NCI-H345 (cell line): ENCODE results near the gene AMOTL2.

ENCODE experiments used
- DNase-seq: peaks from one replicate; lab custom pipeline; 2025; lab: John Stamatoyannopoulos, UW

Gene AMOTL2

DNA sequence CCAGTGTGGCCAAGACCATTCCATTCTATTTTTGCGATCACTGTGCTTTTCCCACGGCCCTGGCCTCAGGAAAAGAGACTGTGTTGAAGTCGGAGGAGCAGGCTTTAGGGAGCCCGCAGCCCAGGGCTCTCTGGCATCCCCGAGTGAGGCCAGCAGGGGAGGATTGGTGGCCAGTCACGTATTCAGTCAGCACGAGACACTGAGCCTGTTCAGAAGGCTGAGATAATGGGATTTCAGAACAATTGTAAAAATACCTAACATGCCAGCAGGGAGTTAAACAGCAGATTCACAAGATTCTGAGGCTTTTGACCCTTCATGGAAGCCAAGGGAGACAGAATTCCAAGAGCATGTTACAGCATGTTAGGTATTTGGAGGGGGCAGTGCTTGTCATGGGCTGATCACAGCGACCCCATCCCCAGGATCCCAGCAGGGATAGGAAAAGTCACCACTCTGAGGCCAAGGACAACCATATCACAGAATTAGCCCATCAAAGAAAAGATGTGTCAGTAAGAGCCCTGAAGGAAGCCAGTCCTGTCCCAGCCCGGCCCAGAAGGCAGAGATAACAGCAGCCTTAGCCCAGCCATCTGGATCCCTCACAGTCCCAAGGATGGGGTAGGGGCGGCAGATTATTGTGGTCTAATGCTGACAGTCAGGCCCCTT lies 40.6 kb downstream of the AMOTL2 start:
- DNase-seq = no peak

DNA sequence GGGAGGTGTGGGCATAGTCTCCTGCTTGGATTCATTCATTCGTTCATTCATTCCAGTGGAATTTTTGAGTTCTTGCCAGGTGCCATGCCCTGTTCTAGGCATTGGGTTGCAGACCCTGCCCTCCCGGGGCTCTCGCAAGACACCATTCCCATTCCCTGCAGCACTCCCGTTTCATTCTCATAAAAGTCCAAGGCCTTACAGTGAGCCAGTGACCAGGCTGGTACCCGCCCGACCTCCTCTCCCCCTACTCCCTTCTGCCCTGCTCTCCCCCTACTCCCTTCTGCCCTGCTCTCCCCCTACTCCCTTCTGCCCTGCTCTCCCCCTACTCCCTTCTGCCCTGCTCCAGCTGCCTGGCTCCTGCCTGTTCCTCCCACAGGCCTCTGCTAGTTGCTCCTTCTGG lies 41.9 kb downstream of the AMOTL2 start:
- no peak for DNase-seq

- no peak for DNase-seq
Observed at GRCh38 chr3:134331811-134332199, 42.4 kb downstream of the AMOTL2 start.

GRCh38 chr3:134330883-134331810 lies 43.1 kb downstream of the AMOTL2 start:
- DNase-seq = no peak

GRCh38 chr3:134328846-134329245 lies 45.4 kb downstream of the AMOTL2 start:
- DNase-seq = no peak

DNA sequence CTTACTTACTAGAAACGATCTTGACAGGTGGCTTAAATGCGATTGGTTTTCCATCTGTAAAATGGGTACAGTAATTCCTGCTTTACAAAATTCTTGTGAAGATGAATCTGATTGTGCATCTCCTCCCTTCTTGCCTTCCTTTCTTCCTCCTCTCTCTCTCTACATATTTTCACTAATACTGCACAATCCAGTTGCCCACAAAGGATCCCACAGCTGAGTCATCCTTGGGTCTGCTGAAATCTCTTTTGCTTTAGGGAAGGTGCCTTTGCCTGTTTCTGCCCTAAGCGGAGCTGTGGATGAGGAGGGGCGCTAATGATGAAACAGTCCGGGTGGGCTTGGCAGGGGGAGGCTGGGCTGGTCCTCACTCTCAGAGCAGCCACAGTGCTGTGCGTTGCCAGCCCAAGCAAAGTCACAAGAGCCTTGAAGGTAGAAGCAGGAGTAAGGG lies 46.1 kb downstream of the AMOTL2 start:
- no peak for DNase-seq

GRCh38 chr3:134327594-134327975 lies 46.7 kb downstream of the AMOTL2 start:
- DNase-seq = no peak

DNA sequence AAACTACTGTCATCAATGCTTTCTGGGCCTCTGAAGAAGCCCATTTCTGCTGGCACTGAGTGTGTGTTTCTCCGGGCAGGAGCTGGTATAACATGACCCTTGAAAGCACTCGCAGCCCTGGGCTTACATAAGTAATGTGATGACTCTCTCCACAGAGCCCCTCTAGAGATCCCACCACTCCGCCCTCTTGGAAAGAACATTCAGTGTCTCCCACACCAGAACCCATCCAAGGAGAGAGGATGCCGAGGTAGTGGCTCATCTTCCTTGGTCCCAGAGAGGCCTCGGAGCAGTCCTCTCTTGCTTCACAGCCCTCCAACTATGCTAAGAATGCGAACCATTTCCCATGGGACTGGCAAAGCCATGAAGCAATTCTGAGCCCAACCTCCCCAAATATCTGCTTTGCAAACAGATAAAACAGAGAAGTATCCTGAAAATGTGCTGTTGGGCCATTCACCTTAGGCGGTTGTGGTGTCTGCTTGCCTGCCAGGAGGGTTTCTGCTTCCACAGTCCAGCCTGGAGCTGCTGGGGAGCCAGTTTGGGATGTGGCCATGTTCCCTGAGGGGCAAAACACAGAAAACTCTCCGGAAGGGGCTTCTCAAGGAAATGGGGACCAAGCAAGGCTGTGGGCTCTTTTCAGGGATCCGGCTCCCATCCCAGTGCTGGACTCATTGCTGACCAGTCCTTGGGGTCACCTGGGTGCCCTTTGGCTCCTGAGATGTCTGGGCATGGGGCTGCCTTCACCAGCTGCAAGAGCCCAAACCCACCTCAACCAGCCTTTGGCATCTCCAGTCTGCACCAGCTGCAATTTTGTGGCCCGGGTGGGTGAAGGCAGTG lies 47.3 kb downstream of the AMOTL2 start:
- DNase-seq = no peak

DNA sequence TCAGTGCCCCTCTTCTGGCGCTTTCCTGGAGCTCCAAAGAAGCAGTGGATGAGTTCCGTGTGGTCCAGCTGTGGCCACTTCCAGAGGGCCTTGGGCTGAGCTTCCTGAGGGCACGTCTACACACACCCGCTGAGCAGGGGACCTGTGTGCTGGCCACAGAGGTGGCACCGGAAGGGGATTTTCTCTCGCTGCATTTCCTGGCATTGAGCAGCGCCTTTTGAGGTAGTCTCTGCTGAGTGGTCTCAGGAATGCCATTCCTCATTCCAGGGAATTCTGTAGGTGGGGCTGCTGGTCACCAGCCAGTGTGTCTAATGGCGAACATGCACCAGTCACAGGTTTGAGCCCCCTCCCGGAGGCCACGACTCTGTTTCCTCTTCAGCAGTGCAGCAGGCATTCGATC lies 48.1 kb downstream of the AMOTL2 start:
- DNase-seq = no peak

DNA sequence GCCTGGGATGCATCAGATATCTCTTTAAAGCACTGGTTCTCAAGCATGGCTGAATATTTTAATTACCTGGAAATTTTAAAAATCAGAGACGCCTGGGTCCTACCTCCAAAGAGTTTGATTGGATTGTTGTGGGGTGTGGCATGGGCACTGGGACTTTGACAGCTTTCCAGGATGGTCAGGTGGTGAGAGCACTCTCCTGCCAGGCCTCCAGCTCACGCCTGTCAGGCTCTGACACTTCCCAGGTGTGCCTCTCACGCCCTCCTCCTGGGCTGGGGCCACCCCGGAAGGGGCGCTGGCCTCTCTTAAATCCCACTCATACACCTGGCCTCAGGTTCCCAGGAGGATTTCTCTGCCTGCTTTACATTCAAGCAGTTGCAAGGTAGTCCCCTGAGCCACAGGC lies 48.5 kb downstream of the AMOTL2 start:
- no peak for DNase-seq

DNA sequence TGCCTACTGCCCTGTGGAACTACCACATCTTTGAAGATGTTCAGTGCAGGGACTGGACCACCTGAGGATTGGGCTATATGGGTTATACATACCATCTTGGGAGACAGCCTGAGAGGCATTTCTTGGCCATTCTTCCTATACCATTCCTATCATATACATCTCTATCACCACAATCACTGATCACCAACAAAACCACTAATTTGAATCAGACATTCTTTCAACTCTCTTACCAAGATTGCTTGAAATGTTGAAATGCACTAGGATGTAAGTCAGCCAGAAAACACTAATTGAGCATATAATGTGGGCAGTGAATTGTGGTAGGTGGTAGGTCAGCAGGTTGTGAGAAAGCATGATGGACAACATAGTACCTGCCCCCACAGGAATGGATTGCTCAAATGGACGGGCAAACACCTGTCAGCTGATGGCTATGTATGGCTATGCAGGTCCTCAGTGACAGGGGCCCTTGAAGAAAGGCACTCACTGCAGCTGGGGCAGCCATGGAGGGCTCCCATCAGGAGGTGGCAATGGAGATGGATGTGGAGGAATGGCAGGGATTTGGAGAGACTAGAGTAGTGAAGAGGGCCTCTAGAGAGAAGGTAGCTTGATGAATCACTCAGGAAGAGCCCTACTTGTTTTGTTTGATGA lies 49.1 kb downstream of the AMOTL2 start:
- DNase-seq = no peak

GRCh38 chr3:134323966-134324962 lies 50.0 kb downstream of the AMOTL2 start:
- DNase-seq = no peak

DNA sequence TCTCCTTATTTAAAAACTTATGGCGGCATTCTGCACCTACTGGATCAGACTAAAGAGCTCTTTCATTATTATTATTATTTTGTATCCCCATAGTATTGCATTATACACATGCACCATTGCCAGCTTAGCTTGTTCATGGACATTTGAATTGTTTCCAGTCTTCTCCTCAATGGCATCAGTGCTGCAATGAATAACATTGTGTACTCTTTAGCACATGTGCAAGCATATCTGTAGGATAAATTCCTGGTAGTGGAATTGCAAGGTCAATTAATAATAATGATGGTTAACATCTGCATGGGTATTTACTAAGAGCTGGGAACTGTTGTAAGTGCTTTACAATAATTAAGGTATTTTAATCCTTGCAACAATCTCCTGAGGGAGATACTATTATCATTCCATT lies 52.0 kb downstream of the AMOTL2 start:
- no peak for DNase-seq

- no peak for DNase-seq
Observed at GRCh38 chr3:134320749-134321148, 53.5 kb downstream of the AMOTL2 start.

DNA sequence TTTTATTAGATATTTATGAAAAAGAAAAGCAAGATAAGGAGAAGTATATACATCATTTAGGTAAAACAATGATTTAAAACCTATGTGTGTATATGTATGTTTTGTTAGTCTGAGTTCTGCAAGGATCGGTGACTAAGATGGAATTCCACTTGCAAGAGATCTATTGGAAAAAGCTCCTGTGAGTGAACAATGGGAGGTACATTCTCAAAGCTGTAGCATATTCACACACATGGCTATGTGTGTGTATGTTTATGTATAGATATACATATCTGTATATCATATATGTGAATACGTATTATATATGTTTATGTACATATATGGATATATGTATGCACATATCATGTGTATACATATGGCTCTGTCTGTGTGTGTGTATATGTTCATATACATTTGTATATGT lies 54.3 kb downstream of the AMOTL2 start:
- no peak for DNase-seq

GRCh38 chr3:134318166-134318565 lies 56.1 kb downstream of the AMOTL2 start:
- DNase-seq = no peak

- no peak for DNase-seq
Observed at GRCh38 chr3:134317106-134317947, 56.9 kb downstream of the AMOTL2 start.

- DNase-seq = no peak
Observed at GRCh38 chr3:134315286-134316106, 58.8 kb downstream of the AMOTL2 start.
